Calu3 (cell line): ENCODE data around the gene KIZ. TPM values are rescaled to one million over a fixed set of nuclear protein-coding genes. Genes with fewer than 3 reads are reported as not detected.

Experiments used
- BruUV-seq: library from RNA; stranded (reverse); fragments of 400-500 nt; replicated peaks from 2 replicates; lab custom pipeline; 2021; lab: Mats Ljungman, UMichigan
- CTCF ChIA-PET: fragments of 300-600 bp; sonication (Branson Sonifier 250); formaldehyde crosslinking; loops from one replicate; lab custom pipeline; 2022; ENCODE audit warnings: antibody characterized with exemption; lab: Charles Lee
- DNase-seq: peaks from one replicate; pipeline ENCODE4 v3.0.0; 2022
- H3K27ac Mint-ChIP-seq: one replicate; pipeline ENCODE4 v1.8.0; 2022; ENCODE audit warnings: mixed read lengths; ENCODE audit not compliant: unreplicated experiment
- H3K27me3 Mint-ChIP-seq: one replicate; pipeline ENCODE4 v1.8.0; 2022; ENCODE audit warnings: mixed read lengths; ENCODE audit not compliant: unreplicated experiment
- H3K36me3 Mint-ChIP-seq: one replicate; pipeline ENCODE4 v1.8.0; 2022; ENCODE audit warnings: mild to moderate bottlenecking, moderate library complexity, mixed read lengths; ENCODE audit not compliant: insufficient read depth, unreplicated experiment
- H3K4me1 Mint-ChIP-seq: one replicate; pipeline ENCODE4 v1.8.0; 2022; ENCODE audit warnings: mild to moderate bottlenecking, low read depth, mixed read lengths; ENCODE audit not compliant: unreplicated experiment
- H3K4me3 Mint-ChIP-seq: one replicate; pipeline ENCODE4 v1.8.0; 2022; ENCODE audit warnings: mild to moderate bottlenecking, low read depth, moderate library complexity, mixed read lengths; ENCODE audit not compliant: unreplicated experiment
- H3K9me3 Mint-ChIP-seq: one replicate; pipeline ENCODE4 v1.8.0; 2022; ENCODE audit warnings: low read depth, mixed read lengths; ENCODE audit not compliant: unreplicated experiment
- intact Hi-C: fragments of 100-400 bp; cut with micrococcal nuclease; formaldehyde crosslinking; loops from one replicate; pipeline ENCODE4 v1.10.0; 2022; ENCODE audit not compliant: unreplicated experiment
- total RNA-seq: library from RNA; stranded (reverse); gene quantifications from 2 replicates; pipeline ENCODE4 v1.2.3, GENCODE V29; 2022
- TF ChIP-seq, protein P1 (sequence below): fragments of 200-600 bp; IDR thresholded peaks from one replicate; pipeline ENCODE4 v1.8.0; 2022; ENCODE audit warnings: antibody characterized with exemption; ENCODE audit not compliant: unreplicated experiment

Gene KIZ
- total RNA-seq, 1 experiment from 2014 or later: 3.3 TPM

DNA sequence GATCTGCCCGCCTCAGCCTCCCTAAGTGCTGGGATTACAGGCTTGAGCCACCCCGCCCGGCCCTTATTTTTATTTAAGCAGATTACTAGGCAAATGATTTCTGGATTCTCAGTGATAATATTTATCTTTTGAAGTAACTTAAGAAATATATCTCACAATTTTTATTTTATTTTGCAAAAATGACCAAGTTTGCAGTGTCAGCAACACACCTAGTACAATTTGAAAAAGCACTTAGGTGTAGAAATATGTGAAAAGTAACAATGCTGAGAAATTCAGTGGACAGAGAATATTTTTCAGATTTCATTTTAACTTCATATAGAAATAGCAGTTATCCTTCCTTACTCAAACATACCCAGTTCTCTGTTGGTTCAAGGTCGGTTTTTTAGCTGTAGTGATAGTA lies 98.3 kb downstream of the KIZ start:
- no peak for DNase-seq
- intact Hi-C loops: no loop called here
- no peak overlapping the region for H3K27ac Mint-ChIP-seq
- H3K9me3 Mint-ChIP-seq: no peaks in the 10 kb centered on the region
- H3K4me3 Mint-ChIP-seq: no peak overlapping the region
- BruUV-seq: no TSS peak
- H3K36me3 Mint-ChIP-seq: no peaks in the 10 kb centered on the region
- TF ChIP-seq, protein P1, sequence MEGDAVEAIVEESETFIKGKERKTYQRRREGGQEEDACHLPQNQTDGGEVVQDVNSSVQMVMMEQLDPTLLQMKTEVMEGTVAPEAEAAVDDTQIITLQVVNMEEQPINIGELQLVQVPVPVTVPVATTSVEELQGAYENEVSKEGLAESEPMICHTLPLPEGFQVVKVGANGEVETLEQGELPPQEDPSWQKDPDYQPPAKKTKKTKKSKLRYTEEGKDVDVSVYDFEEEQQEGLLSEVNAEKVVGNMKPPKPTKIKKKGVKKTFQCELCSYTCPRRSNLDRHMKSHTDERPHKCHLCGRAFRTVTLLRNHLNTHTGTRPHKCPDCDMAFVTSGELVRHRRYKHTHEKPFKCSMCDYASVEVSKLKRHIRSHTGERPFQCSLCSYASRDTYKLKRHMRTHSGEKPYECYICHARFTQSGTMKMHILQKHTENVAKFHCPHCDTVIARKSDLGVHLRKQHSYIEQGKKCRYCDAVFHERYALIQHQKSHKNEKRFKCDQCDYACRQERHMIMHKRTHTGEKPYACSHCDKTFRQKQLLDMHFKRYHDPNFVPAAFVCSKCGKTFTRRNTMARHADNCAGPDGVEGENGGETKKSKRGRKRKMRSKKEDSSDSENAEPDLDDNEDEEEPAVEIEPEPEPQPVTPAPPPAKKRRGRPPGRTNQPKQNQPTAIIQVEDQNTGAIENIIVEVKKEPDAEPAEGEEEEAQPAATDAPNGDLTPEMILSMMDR: no peak
- CTCF ChIA-PET: no interaction called here
- no peaks in the 10 kb centered on the region for H3K4me1 Mint-ChIP-seq
- H3K27me3 Mint-ChIP-seq: no peaks in the 10 kb centered on the region

DNA sequence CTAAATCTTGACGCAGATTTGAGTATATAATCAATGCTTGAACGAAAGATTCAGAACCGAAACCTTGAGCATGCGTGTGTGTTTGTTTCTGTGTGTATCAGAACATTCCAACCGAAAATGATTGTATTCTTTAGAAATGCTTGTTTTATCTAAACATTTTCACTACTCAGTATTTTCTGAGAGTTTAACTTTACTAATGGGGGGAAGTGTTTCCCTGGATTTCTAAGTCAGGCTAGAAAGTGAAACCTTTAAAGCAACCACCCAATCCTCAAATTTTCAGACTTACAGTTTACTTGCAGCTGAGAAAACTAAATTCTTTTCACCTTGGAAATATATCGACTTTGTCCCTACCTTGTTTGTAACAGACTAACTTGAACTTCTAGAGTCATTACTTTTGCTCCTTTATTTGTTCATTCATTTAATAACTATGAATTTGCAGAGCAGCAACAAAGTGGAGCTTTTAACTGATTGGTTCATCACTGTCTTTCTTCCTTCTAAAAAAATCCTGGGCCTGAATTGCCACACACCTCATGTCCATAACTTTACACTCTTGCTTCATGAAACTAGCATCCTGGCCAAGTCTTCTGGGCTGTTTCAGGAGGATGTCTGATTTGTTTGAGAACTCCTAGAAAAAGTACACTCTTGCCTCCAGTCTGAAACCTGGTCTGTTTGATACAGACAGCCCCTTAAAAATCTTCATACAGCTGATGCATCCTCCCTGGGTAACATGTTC lies 99.5 kb downstream of the KIZ start:
- Mint-ChIP-seq H3K27me3 (no peaks in the 10 kb centered on the region), H3K27ac (no peak overlapping the region), H3K36me3 (no peaks in the 10 kb centered on the region), H3K4me1 (no peaks in the 10 kb centered on the region), H3K4me3 (no peak overlapping the region), H3K9me3 (no peaks in the 10 kb centered on the region)
- intact Hi-C loops: no loop called here
- CTCF ChIA-PET: no interaction called here
- BruUV-seq: no TSS peak
- TF ChIP-seq, protein P1: no peak
- DNase-seq: no peak

GRCh38 chr20:21228511-21228910 lies 102.6 kb downstream of the KIZ start:
- Mint-ChIP-seq H3K27ac (no peak overlapping the region), H3K4me1 (no peaks in the 10 kb centered on the region), H3K27me3 (no peaks in the 10 kb centered on the region), H3K36me3 (no peaks in the 10 kb centered on the region), H3K4me3 (no peak overlapping the region), H3K9me3 (no peaks in the 10 kb centered on the region)
- no TSS peak for BruUV-seq
- TF ChIP-seq, protein P1: no peak
- CTCF ChIA-PET: no interaction called here
- intact Hi-C loops: no loop called here
- no peak for DNase-seq

DNA sequence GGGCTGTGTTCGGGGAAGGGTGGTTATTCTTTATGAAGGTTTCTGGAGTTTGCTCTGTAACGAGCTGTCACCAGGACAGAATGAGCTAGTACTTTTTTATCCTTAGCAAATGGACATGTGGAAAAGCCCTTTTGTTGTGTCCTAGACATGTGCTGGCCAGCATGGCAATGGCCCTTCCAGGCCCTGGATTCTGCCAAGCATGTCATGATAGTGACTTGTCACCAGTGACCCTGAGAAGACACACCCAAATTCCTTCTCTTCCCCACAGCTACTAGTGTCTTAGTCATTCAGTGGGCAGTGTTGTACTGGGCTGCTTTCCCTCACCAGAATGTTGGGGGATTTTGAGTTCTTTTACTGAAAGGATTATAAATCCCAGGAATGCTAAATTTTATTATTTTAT lies 103.3 kb downstream of the KIZ start:
- no peaks in the 10 kb centered on the region for H3K27me3 Mint-ChIP-seq
- no peaks in the 10 kb centered on the region for H3K4me1 Mint-ChIP-seq
- no TSS peak for BruUV-seq
- intact Hi-C loops: no loop called here
- DNase-seq: no peak
- no peaks in the 10 kb centered on the region for H3K36me3 Mint-ChIP-seq
- TF ChIP-seq, protein P1: no peak
- no peak overlapping the region for H3K27ac Mint-ChIP-seq
- CTCF ChIA-PET: no interaction called here
- no peak overlapping the region for H3K4me3 Mint-ChIP-seq
- no peaks in the 10 kb centered on the region for H3K9me3 Mint-ChIP-seq
